GM19467 (cell line): ENCODE measurements around the gene PGM5.
"Not testable (repeated sequence)": the region's sequence is repeated elsewhere in the genome, so short reads cannot be mapped to it uniquely, and the experiment has no call there.

ENCODE experiments used
- ATAC-seq: cut with Tn5 transposase; IDR thresholded peaks from one replicate; pipeline ENCODE4 v1.9.1; 2021; ENCODE audit warnings: mild to moderate bottlenecking, moderate library complexity; ENCODE audit not compliant: unreplicated experiment

Gene PGM5

DNA sequence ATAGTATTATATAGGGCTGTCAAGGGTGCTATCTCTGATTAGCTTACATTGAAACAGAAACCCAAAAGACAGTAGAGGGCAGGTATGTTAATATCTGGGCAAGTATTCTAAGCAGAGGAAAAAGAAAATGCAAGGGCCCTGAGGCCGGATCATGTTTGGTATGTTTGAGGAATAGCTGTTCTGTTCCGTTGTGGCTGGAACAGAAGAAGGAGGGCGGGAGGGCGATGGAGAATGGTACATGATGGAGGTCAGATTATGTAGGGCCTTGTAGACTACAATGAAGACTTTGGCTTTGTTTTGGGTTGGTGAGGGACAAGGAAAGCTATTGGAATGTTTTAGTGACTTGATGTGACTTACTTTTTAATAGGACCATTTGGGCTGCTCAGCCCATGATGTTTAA is 19.4 kb downstream of the PGM5 start:
- not testable (repeated sequence) for ATAC-seq

DNA sequence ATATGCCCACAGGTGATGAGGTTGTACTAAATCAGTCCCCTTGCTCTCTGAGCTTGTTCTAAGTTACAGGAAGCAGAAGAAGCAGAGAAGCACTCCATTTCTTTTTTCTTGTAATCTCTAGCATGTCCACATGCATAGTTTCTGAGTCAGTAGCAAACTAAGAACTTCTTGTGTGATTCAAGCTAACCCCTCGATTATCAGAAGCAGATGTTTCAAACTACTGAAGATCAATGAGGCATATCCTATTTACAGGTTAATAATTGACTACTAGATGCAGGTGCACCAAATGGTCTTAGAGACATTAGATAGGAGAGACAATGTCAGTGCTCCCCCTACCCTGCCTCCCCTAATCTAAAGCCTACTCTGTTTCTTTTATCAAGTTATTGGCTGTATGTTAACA is 21.3 kb downstream of the PGM5 start:
- peak; percentile 97 for ATAC-seq

DNA sequence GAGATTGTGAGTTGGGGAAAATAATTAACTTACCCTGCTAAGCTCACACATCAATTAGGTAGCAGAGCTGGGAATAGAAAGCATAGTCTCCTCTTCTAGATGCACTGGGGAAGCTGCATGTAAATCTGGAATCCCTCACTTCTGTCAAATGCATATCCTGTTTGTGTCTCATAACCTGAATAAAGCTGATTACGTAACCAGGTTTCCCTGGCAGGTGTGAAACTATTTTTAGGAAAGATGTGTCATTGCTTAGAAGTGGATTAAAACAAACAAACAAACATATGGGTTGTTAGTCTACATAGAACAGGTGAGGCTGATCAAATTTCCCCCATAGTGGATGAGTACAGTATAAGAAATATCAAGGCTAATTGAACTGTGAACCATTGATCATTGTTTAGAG is 27.5 kb downstream of the PGM5 start:
- not testable (repeated sequence) for ATAC-seq

DNA sequence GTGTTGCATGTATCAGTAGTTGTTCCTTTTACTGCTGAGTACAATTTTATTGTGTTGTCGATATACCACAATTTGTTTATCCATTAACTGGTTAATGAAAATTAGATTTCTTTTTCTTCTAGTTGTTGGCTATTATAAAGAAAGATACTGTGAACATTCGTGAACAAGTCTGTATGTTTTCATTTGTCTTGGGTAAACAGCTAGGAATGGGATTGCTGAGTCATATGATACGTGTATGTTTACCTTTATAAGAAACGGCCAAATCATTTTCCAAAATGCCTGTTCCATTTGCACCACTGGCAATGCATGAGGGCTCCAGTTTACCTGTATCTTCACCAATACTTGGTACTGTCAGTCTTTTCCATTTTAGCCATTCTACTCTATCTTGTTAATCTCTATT is 33.1 kb downstream of the PGM5 start:
- not testable (repeated sequence) for ATAC-seq

DNA sequence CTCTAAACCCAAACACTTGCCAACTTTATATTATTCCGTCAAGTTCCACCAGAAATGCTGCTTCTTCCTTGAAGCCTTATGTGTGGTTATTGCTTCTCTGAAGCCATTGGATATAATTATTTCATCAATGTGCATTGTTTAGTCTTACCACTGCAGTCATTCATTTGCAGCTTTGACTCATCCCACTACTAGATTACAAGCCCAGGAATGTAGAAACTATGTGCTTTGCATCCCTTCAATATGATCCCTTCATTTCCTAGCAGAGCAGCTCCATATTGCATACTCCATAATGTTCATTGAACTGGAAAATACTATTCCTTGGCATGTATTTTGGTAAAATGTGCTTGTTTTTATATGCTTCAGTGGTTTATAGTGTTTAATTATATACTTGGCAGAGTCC is 34.3 kb downstream of the PGM5 start:
- ATAC-seq: not testable (repeated sequence)

DNA sequence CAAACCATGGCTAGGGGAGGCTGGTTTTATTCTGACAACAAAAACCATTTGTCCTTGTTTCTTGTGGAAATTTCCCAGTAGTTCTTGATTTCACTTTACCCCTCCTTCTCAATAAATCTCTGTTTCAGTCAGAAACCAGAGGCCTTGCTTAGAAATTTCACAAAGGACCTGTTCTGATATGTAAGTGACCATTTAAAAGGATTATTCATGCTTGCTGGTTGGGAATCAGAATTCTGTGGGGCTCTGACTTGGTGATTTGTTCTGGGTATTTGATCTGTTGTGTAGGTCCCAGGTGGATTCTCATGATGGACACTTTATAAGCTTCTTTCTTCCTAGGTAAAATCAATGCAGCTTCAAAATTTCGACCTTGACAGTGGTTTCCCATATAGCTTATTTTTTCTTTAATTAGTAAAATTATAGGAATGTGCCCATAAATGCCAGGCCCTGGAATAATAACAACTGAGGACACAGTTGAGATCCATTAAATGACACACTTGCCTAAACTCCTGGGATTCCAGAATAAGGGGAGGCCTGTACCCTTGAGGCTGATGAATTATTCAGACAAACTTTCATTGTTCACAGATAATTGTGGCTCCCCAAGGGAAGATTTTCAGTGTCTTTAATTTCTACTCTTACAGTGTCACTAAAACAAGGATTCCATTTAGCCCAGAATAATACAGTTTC is 40.1 kb downstream of the PGM5 start:
- ATAC-seq: not testable (repeated sequence)

DNA sequence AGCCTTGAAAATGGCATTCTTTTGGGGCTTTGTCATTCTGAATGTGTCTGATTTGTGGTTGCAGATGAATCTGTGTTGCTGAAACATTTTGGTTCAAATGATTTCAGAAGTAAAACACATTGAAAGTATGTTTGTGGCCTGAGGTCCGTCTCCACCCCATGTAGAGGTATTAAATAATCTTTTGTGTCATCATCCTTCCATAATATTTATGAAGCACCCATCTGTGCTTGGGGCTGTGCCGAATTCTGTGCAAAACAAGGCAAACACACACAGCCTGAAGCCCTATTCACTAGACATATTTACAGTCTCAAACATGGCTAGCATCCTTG is 40.6 kb downstream of the PGM5 start:
- ATAC-seq: not testable (repeated sequence)

DNA sequence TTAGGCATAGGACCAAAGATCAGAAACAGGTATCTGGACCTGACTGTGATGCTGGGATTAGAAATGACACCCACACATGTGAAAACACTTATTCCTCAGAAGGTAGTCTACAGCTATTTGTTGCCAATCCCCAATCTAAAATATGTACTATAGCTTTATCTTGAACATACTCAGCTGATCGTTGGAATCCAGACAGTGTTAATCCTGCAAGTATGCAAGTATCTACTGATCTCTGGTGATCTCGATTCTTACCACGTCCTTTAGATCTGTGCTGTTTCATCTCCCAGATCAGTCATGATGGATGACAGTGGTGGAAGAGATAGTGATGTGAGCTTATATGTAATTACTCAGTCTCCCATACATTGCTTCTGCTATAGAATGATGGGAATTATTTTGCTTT is 41.4 kb downstream of the PGM5 start:
- ATAC-seq: not testable (repeated sequence)

DNA sequence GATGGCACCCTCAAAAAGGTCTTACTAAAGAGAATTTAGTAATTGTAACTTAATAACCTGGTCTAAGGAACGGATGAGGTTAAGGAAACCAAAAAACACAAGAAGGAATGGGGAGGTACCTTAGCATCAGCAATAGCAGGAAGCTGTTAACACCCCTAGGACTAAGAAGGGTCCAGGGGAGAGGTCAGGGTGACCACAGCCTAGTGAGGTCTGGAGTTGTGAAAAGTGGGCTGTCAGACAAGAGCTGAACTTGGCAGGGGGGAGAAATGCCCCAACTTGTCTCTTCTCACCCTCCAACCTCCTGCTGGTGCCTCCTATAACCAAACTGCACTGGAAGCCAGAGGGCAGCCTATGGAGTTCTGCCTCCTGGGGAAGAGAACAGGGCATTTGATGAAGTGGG is 41.9 kb downstream of the PGM5 start:
- ATAC-seq: not testable (repeated sequence)

DNA sequence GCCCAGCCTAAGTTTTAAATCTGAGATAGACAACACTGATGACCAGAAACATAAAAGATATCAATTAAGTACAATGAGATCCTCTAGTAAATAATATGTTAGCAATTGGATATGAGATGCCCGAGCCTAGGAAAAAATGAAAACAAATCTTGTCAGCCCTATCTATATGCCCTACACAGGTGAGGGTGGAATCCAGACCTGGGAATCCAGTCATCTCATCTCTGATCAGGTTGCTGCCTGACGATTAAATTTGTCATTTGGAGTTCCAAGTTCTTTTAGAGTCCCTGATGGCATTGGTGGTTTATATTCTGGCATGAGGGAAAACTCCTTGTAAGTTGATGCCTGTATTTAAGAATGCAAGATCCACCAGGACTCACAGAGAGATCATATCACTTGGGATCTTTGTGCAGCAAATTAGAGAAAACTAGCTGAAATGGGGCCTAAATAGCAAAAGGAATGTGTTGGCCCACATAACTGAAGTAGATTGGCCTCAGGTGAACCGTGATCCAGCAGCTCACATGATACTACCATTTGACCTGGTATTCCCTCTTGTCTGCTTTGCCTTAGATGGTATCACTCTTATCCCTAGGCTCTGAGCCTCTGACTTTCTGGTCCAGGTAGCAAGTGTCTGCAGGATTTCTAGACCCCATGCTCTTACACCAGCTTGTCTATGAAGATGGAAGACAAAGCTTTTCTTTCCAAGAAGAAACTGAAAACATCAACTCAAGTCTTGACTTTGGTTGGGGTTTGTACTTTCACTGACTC is 48.2 kb downstream of the PGM5 start:
- not testable (repeated sequence) for ATAC-seq

DNA sequence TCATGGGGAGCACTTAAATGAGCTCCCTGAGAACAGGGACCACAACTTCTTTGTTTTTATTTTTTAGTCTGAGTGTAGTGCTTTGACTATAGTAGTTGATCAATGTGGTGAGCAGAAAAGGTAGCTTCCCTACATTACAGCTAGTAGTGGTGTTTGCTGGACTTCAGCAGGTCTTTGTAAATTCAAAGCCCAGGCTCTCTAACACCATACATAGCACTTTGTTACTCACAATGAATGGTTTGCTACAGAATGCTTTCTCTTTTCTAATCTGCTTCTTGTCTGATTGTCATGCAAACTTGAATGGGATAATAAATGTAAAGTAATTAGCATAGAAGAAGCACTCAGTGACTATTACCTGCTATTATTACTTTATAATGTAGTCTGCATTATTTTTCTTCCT is 55.5 kb downstream of the PGM5 start:
- ATAC-seq: not testable (repeated sequence)

DNA sequence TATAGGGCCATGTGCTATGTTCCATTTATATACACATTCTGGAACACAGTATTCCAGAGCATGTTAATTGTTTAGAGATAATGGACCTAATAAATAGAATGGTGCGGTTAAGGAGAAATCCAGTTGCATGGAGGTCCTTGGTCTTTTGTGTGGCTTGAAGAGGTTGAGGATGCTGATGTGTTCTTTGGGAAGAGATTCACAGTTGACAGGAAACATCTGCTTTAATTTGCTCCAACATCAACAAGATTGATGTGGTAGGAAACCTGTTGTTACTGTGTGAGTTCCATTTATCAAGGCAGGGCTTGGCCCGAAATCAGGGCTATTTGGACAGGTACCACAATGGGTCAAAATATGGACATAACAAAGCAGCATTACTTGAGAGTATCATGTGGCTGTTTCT is 56.3 kb downstream of the PGM5 start:
- ATAC-seq: not testable (repeated sequence)

DNA sequence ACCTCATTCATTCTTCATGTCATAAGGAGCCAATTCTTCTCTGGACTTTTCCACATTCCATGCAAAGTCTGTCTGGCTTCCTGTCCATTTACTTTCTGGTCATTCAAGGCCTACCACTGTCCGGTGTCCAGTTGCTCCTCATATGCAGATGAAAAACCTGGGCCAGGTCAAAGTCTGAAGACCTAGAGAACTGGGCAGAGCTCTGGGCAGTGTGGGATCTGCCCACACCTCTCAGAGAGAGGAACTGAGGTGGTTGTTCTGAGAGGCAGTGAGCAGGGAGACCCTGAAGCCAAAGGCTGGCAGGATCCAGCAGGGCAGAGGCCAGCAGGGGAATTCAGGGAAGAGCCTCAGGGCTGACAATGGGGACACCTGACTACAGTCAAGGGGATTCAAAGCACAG is 58.7 kb downstream of the PGM5 start:
- ATAC-seq: not testable (repeated sequence)

DNA sequence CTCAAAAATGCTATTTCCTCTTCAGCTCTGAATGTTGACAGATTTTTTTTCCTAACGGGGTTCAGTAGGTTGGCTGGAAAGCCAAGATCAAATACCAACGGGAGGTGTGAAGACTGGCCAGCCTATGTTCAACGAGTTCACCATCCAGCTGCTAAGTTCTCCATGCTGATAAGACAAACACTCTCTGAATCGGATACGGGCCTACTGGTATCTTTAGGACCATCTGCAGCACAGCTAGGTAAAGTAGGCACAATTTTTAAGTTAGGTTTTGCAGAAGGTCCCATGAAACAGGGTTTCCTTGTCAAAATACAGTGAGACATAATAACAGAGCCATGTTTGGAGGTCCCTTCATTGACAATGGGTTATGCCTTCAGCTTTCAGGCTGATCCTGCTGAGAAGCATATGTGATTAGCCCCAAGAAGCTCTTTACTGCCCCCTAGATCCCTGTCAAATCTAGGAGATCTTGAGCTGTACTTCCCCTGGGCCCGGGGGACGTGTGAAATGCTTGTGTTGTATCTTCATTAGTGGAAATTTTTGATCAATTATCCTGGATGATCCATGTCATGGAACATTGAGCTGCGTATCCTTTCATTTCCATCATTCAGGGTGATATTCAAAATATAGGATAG is 60.6 kb downstream of the PGM5 start:
- no peak for ATAC-seq

DNA sequence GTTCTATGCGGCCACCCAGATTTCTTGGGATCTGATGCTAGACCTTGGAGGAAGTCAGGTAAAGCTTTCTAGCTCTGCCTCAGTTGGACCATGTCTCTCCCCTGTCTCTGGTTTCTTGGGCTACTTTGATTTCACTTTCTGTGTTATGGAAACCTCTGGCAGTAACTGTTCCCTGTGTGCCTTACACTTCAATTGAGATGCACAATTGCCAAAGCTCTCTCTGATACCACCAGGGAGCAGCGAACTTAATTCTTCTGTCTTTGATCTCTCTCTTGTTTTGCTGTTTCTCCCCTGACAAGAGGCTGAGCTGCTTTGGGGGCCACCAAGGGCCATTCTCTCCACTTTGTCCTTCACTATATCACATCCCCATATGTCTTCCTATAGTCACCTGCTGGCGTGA is 61.4 kb downstream of the PGM5 start:
- no peak for ATAC-seq

DNA sequence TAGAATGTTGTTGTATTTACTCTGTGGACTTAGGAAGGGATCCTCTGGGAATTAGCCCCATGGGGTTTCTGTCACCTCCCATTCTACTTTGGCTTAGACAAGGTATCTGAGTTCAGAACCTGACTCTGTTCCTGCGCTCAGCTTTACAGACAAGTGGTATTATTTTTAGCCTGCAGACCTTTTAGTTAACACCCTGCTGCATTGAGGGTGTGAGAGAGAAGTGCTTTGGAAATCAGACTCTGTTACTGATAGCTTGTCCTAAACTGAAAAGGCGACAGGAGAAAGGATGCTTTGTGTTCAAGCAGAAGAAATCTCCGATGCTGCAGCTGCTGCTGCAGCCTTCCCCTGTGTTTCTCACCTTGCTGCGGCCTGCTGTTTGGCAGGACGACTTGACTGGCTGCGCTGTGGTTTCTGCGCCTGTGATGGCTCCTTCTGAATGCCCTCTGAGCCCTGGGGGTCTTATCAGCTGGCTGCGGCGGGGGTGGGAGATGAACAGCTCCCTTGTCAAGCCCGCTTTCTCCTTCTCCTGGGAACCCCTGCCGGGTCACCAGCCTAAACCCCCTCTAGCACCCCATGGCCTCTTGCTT is 61.9 kb downstream of the PGM5 start:
- ATAC-seq: no peak

DNA sequence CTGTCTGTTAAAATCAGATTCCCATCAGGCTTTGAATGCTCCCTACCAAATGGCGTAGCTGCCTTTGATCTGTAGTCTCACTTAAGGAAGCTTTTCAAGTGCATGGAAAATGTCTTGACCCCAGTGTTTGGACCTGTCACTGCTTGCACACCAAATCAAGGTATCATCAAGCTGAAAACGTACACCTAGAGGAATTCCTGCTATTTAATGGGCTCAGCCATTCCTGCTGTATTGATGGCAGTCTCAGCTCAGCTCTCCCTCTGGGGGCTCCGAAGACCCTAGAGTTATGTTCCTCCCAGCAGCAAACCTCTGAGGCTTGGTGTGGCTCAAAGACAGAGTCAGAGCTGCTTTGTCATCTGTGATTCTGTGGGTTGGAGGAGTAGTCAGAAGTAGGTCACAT is 63.5 kb downstream of the PGM5 start:
- ATAC-seq: no peak

DNA sequence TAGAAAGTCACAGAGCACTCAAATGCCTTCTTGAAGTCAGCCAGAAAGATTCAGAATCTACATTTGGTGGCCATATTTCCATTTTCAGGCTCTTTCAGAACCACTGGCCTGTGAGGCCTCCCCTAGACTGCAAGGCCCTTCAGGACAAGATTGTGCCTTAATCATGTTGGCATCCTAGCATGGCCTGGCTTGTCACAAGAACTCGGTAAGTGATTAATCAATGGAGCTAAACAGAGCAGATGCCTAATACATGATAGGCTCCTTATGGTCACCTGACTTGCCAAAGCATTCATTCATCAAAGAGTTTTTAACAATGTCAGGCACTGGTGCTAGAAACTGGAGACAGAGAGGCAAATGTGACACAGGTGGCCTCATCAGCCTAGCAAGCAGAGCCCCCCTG is 70.3 kb downstream of the PGM5 start:
- no peak for ATAC-seq

DNA sequence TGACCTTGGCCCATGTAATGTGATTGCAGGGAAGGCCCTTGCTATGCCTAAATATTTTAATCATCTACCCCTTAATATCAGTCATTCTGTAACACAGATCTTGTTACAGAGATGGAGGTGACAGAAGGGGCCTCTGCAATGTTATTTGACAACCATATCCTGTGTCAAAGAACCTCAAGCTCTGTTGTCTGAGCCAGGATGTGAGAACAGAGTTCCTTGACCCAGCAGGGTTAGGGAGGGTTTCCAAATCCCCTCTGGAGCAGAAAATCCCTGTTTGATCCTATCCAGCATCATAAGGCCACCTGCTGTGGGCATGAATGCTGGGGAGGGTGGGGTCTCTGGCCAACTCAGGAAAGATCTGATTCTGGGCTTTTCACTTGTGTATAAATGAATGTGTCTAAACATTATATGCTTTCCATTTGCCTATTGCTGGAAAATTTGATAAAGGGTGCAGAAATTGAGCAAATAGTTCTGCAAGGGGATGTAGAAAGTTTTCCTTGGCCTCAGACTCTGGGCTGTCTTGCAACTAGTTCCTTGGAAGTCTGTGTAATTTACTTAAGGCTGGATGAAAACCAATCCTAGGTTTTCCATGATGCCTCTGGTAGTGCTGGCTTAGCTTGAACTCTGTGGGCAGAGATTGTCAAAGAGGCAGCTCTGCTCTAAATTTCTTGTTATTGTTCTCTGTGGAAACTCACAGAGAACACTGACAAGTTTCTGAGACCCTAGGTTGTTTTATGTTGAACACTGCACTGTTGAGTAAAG is 71.0 kb downstream of the PGM5 start:
- ATAC-seq: no peak

DNA sequence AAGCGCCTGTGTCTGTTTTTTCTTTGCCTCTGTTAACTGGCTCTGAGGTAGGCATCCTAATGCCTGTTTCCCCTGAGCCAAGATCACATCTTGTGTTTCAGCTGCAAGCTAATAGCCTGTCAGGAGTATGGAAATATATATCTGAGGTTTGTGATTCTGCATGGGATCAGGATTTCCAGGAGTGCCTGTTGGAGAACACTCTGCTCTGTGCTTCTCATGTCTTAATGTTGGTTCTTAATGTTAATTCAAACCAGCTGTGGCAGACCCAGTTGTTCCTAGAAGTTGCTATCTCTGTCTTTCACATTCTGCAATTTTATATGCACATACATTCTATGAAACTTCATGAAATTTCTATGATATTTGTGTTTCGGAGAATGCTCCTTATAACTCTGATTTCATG is 72.1 kb downstream of the PGM5 start:
- no peak for ATAC-seq

DNA sequence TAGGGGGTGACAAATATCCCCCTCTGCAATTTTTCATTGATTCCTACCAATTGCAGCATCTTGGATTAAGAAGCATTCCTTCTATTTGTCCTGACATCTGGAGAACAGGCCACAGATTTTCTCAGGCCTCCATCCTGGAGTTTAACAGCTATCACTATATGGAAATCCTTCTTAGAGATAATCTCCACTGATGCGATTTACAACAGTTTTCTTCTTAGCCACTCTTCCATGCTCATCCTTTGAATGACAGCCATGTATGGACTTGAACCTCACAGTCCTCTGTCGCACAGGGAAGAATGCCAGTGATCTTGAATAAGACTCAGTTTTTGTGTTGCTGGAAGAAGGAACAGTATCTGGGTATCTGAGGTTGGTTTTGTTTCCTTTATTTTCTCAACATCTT is 73.2 kb downstream of the PGM5 start:
- ATAC-seq: no peak
